Fibroblast of skin of back (primary cell): ENCODE results near the gene PDE11A.
"Not testable (repeated sequence)": the region's sequence is repeated elsewhere in the genome, so short reads cannot be mapped to it uniquely, and the experiment has no call there.

Experiments
- DNase-seq: peaks from one replicate; pipeline ENCODE4 v3.0.0-alpha.2; 2013

The PDE11A gene

DNA sequence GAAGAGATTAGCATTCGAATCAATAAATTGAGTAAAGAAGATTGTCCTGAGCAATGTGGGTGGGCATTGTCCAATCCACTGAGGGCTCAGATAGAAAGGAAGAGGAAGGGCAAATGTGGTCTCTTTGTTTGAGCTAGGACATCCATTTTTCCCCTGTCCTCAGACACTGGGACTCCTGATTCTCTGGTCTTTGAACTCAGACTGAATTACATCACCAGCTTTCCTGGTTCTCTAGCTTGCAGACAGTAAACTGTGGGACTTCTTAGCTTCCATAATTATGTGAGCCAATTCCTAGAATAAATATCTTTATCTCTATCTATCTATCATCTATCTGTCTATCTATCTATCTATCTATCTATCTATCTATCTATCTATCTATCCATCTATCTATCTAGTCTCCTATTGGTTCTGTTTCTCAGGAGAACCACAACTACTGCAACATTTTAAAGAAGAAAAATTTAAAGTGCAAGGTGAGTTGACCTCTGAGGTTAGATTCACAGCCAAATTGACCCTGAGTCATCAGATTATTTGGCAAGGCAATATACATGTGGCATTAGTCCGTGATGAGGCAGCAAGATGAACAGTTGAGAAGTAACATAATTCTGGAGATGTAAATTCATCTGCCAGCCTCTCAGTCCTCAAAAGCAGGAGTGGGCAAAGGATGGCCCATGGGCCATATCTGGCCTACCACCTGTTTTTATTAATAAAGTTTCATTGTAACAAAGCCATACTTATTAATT, 191.4 kb downstream of the PDE11A start:
- DNase-seq = no peak

DNA sequence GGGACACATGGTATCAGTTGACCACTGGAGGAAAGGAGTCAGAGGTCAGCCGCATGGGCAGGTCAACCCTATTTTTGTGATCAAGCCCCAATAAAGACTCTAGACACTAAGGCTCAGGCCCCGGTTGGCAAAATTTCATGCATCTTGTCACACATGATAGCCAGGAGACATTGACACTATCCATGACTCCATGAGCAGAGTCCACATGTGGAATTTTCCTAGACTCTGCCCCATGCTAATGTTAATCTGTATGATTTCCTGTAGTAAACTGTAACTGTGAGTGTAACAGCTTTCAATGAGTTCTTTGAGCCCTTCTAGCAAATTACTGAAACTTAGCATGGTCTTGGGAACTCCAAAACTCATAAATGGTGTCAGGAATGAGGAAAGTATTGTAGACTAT, 192.3 kb downstream of the PDE11A start:
- no peak for DNase-seq

DNA sequence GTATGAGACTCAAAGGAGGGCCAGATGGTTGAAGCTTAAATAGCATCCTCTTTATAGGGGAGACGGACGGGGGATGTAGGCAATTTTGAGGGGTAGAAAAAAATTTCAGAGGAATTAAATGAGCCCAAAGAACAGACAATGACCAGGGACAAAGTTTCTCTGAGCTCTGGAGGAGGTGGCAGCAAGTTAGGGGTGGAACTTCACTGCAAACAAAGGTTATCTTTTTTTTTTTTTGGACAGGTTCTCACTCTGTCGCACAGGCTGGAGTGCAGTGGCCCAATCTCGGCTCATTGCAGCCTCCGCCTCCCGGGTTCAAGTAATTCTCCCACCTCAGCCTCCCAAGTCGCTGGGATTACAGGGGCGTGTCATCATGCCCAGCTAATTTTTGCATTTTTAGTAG, 195.6 kb downstream of the PDE11A start:
- no peak for DNase-seq

DNA sequence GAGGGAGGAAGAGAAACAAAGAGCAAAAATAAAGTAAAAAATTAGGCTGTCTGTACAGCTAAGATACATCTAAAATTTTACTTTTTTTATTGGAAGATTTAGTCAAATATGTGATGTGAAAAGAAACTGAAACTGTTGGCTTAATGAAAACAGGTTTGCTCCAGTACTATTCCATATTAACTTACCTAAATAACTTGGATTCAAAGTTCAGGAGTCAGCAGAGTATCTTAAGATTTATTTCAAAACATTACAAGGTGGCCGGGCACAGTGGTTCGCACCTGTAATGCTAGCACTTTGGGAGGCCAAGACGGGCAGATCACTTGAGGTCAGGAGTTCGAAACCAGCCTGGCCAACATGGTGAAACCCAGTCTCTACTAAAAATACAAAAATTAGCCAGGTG, 197.9 kb downstream of the PDE11A start:
- no peak for DNase-seq

DNA sequence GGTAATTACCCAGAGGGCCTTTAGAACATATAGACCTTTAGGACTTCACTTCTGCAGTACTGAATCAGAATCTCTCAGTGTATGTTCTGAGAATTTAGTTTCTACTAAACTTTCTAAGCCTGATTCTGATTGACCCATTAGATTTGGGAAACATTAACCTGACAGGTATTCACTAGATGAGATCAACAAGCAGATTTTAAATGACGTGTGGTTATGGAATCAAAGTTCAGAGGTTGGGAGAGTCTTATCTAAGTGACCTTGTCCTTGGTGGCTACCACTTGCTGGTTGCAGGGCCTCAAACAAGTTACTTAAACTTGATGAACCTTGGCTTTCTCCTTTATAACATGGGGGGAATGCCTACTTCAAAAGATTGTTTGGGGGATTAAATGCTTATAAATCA, 198.7 kb downstream of the PDE11A start:
- DNase-seq = no peak

DNA sequence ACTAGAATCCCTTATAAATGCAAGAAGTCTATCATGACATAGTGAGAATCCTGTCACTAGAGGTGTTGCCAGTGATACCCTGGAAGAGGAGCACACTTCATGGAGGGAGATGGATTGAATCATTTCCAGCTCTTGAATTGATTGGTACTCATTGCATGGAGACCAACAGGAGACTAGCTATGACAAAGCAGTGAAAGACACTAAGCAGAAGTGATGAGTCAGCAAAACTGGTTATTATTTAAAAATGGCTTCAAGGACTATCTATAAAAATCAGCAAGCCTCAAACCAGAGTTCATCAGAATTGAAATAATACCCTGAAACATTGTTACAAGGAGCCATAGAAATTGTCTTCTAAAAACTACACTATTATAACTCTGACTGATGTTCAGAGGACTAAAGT, 200.3 kb downstream of the PDE11A start:
- DNase-seq = no peak

DNA sequence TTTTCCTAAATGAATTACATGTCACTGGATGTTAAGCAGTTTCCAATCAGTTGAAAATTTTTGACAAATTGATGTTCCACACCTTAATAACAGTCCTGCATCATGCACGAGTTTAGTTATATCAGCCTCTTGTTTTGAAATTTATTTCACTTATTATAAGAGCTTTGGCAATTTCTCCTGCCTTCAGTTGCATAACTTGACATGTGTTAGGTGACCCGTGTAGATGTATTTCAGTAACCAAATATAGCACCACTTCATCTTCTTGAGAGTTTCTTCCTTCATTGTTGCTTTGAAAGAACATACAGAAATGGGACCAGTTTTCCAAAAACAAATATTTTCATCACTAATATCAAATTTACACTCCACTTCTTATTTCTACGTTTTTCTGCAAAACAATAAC, 202.7 kb downstream of the PDE11A start:
- no peak for DNase-seq

DNA sequence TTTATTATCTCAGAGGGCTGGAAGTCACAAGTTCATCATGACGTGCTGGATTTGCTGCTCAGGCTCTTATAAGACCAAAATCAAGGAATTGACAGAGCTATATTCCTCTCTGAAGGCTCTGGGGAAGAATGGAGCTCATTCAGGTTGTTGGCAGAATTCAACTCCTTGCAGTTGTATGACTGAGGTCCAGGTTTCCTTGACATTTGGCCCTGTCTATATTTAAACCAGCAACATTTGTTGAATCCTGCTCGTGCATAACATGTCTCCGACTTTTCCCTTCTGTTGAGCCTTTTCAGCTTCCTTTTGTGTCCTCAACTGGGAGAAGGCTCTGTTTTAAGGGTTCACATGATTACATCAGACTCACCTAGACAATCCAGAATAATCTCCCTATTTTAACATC, 203.4 kb downstream of the PDE11A start:
- no peak for DNase-seq

DNA sequence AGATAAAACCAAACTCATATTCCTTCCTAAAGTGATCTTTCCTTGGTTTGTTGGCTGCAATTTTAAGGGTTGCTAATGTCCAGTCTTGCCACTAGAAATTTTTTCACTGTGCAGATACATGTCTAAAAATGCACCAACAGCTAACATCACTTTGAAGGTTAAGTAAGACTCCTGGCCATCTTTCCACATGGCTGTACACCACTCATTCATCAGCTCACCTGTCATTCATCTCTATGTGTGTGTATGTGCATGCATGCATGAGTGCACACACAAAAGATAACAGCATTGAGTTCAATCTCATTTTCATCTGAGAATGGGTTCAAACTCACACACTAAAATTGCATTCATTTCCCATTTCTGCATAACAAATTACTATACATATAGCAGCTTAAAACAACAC, 203.8 kb downstream of the PDE11A start:
- no peak for DNase-seq

DNA sequence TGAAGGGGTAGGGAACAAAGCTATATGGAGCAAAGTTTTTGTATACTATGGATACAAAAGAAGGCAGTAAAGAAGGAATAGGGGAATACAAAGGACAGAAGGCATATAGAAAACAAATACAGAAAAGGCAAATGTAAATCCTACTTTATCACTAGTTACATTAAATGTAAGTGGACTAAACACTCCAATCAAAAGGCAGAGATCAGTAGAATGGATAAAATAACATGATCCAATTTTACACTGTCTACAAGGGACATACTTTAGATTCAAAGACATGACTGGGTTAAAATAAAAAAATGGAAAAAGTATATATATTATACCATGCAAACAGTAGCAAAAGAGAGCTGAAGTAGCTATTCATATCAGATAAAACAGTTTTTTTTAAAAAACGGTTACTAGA, 215.0 kb downstream of the PDE11A start:
- DNase-seq = no peak

DNA sequence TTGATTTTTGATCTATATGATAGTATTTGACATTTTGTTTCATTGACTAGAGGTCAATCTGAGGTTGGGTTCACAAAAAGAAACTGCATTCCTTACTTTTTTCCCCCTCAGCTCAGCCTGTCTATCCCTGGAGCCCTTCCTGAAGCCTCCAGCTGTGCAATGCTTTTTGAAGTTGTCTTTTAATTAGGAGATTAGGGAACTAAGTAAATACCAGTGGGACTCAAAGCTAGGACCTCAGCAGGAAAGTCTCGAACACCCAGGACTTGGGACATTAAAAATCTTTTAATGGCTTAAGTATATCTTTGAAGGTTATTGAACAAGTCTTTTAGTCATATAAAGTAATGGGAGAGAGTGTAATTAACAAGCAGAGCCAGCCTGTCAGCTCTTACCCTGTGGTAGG, 220.2 kb downstream of the PDE11A start:
- no peak for DNase-seq

DNA sequence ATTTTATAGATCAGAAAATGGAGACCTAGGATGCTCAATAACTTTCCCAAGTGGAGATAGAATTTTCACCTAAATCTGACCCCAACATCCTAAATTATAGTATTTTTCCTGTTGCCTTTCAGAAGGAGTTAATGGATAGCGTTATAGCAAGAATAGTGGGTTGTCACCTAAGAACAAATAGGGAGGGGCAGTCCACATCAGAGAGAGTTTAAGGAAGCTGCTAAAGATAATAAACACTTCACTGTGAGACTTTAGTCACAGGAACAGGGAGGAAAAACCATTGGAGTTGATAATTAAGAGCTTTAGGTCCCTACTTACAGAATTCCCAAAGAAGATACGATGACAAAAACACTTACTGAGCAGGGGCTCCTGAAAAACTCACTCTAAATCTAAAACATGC, 229.4 kb downstream of the PDE11A start:
- DNase-seq = no peak

DNA sequence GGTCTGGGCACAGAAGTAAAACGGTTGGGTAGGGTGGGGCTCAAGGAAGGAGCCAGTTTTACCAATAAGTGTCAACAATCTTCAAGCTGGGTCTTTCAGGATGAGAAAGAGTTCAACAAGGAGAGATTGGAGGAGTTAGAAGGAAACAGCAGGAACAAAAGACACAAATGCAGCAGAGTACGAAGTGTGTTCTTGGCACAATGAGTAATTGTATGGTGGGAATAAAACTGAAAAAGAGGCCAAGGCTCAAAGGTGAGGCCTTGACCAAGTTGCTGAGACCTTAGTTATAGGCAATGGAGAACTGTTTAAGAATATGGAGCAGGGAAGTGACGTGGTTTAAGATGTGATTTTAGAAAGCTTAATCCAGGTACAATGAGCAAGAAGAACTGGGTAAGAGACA, 230.3 kb downstream of the PDE11A start:
- DNase-seq = no peak

DNA sequence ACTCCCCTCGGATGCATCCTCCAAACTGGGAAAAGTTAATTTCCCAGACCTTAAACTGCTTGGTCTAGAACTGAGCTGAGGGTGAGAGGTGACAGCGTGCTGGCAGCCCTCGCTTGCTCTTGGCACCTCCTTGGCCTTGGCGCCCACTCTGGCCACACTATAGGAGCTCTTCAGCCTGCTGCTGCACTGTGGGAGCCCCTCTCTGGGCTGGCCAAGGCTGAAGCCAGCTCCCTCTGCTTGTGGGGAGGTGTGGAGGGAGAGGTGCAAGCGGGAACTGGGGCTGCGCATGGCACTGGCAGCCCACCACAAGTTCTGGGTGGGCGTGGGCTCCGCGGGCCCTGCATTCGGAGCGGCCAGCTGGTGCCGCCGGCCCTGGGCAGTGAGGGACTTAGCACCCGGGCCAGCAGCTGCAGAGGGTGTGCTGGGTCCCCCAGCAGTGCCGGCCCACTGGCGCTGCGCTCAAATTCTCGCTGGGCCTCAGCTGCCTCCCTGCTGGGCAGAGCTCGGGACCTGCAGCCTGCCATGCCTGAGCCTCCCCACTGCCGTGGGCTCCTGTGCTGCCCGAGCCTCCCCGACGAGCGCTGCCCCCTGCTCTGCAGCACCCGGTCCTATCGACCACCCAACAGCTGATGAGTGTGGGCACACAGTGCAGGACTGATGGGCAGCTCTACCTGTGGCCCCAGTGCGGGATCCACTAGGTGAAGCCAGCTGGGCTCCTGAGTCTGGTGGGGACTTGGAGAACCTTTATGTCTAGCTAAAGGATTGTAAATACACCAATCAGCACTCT, 237.0 kb downstream of the PDE11A start:
- DNase-seq = not testable (repeated sequence)

DNA sequence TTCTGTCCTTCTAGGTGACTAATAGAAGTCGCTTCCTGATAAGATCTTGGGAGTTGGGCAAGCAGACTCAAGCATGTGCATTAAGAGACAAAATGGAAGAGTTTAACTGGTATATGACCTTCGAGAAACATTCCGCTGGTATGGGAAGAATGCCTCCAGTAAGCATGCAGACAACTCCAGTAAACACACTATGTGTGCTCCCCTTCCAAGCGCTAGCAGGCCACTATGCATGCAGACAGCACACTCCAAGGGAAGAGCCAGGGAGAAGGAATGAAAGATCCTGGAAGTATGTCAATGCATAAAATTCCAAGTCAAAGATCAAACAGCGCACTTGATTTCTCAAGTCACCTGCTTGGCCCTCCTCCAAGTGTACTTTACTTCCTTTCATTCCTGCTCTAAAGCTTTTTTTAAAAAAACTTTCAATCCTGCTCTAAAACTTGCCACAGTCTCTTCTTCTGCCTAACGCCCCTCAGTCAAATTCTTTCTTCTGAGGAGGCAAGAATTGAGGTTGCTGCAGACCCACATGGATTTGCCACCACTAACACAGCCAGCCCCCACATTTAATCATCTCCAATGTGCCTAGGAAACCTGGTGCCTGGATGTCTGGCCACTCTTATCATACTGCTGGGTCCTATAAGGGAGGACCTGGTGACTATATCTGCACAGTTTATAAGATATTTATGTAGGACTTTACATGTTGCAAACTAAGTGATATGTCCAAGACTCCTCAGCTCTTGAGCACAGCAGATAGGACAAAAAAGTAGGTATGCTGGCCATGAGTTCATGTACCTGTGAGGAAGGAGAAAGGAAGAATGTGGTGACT, 239.8 kb downstream of the PDE11A start:
- DNase-seq = no peak

DNA sequence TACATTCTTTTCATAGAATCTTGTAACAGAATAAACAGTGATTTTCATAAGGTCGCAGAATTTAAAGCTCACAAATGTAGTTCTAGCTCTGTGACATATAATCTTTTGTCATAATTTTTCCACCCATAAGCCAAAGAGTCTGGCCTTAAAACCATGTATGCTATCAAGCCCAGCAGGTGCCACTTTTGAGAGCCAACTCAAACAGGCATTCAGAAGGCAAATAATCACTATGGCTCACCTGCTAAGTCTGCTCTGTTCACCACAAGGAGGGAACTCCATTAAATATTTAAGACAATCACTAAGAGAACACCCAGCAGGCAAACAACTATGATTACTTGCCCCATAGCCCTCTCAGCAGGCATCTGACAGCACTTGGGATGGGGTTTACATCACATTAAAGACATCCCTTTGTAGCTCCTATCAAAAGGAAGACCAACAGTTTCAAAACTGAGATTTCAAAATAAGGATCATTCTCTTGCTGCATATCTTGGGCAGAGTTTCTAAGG, 241.6 kb downstream of the PDE11A start:
- DNase-seq = no peak

DNA sequence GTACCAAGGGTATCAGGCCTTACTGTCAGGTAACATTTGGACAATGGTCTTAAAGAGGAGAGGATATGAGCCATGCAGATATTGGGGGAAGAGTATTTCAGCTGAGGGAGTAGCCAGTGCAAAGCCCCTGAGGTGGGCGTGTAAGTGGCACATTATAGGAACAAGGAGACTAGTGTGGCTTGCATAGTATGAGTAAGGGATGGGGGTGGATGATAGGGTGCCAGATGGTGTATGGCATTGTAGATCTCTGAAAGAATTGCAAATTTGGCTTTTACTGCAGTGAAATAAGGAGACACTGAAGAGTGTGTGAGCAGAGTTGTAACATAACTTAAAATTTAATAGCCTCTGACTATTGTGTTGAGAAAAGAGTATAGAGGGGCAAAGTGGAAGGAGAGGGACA, 244.0 kb downstream of the PDE11A start:
- no peak for DNase-seq

DNA sequence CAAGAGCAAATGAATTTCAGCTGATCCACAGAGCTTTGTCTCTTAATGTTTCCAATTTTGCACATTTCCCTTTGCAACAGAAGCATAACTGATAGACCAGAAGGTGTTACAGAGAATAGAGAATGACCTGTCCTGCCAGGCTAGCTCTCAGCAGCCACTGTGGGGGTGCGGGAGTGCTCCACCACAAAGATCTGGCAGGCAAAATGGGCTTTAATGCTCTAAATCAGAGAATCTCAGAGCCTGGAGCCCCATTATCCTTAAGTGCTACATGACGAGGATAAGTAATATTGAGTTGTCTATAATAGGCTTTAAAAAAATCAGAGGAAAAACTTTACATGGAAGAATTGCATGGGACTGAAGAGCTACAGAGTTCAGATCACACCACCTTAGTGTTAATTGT, 245.7 kb downstream of the PDE11A start:
- no peak for DNase-seq

DNA sequence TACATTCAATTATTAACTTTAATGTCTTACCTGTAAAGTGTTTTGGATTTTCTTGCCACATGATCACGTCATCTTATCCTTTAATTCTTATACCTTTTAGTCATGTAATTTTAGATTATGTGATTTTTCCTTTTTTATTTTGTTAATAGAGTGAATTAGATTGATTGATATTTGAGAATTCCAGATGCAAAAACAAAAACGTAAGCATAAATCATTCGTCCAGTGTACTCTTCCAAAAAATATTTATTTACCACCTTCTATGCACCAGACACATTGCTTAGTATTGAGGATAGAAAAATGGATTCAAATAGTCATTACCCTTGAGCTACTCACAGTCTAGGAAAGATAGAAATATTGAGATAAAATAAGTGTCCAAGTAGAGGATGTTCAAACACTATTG, 249.6 kb downstream of the PDE11A start:
- DNase-seq = no peak

DNA sequence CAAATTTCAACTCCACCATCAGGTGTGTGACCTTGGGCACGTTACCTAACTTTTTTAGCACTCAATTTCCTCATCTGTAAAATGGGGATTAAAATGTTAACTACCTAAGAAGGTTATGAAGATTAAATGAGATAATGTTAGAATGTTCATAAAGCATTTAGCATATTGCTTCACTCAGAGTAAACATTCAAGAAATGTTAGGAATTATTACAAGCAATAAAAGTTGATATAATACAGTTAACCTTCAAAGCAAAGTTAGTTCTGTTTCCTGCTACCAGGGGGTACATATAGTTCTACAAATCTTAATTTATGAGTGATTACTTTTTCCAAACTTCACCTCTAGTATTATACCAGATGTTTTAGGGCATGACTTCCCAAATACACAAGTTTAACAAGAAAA, 254.2 kb downstream of the PDE11A start:
- DNase-seq = no peak

DNA sequence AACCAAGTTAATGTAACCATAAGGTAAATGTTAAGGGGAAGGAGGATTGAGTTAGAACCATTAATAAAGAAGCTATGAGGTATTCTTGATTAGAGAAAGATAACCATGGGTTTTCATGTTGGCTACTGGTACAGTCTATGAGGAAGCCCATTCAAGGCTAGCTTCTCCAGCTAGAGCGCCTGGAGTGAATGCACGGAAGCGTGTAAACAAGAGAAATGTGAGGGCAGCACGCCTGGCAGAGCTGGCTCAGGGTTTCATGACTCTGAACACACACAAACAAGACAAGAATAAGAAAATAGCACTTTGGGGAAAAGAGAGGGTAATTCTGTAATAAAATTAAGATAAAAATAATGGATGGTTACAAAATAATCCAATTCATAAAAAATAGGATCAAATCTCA, 255.3 kb downstream of the PDE11A start:
- DNase-seq = no peak

DNA sequence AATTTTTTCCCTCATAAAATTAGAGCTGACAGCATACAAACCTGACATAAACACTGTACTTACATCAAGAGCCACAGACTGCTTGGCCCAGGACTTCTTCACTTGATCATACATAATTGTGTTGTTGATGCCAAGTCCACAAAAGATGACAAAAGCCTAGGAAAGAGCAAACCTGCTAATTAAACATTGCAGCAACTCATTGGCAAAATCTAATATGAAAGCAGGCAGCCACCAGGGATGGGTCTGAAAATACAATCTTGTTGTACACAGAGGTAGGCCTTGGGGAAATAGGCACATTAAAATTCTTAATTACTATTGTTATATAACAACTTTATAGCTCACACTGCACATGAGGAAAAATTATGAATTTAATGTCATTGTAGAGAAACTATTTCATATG, 255.8 kb downstream of the PDE11A start:
- DNase-seq = no peak

DNA sequence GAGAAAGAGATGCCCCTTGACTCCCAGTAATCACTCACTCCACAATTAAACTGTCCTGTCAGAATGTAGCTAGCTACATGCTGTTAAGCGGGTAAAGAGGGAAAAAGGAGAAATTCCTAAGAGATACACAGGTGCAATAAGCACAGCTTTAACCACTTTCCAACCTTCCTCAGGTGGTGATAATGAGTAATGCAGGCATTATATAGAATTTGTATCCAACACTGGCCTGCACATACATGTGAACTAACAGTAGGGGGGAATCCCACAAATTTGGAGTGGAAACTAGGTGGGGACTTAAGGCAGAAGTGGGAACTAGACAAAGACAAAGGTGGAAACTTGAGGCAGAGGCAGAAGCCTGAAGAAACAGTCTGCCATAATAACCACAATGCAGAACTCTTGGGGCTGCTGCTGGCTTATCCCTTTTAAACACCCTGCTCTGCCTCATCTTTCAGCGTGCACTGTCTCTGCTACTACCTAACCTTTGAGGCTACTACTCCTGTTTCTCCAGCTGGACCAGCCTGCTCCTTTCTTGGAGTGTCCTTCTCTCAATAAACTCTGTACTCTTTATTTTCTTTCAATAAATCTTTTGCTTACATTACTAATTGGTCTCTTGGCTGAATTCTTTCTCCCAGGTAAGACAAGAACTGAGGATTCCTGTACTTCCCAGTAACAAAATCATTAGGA, 259.7 kb downstream of the PDE11A start:
- no peak for DNase-seq
